GM03348 (cell line): ENCODE measurements around the gene CDIPT.

ENCODE experiments used
- DNase-seq: peaks from one replicate; pipeline ENCODE4 v3.0.0; 2012; ENCODE audit warnings: low spot score

The CDIPT gene

DNA sequence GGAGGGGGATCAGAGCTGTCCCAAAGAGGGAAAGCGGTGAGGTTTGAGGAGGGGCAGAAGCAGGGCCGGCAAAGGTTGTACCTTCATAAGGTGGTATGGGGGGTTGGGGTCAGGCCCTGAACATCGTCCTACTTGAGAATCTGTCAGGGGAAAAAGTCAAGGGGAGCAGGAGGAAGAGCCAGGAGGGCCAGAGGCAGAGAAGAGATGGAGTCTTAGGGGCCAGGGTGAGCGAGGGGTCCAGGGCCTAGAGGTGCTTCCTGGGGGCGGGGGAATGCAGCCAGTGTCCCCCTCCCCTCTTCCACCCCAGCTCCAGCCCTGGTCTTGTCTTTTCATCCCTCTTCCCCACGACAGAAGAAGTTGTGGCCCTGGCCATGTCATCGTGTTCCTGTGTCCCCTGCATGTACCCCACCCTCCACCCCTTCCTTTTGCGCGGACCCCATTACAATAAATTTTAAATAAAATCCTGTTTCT lies 52.3 kb downstream of the CDIPT start:
- no peak for DNase-seq

DNA sequence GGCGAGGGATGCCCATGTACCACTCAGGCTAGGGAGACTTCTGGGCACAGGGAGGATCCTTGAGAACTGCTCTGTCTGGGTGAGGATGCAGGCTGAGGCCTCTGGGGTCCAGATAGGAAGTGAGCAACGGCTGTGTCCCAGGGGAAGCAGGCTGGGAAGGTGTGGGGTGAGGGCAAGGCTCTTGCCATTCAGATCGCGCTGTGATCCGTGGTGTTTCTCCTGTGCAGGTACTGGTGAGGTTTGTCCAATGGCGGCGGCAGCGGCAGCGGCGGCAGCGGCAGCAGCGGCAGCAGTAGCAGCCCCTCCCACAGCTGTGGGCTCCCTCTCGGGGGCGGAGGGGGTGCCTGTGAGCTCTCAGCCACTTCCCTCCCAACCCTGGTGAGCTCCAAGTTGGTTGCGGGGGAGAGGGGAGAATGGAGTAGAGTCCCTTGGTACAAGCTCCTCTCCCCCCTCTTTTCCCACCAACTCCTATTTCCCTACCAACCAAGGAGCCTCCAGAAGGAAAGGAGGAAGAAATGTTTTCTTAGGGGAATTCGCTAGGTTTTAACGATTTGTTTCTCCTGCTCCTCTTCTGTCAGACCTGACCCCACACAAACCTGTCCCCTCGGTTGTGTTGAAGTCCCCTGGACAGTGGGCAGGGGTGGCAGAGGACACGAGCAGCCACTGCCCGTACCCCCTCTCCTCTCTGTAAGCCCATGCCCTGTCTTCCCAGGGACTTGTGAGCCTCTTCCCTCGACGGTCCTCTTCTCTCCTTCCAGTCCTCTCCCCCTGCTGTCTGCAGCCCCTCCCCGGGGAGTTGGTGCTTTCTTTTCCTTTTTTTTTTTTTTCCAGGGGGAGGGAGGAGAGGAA lies 53.0 kb downstream of the CDIPT start:
- no peak for DNase-seq

GRCh38 chr16:29809031-29809747 lies 53.8 kb downstream of the CDIPT start:
- DNase-seq, result no peak
